HEK293 (cell line): ENCODE results near the gene CPXM1.

Experiments
- CTCF ChIA-PET: fragments of 350-600 bp; formaldehyde crosslinking; extraction: SDS; loops from one replicate; lab custom pipeline; 2021; ENCODE audit warnings: antibody characterized with exemption; lab: Yijun Ruan, JAX
- POLR2A ChIA-PET: fragments of 300-600 bp; formaldehyde crosslinking; extraction: SDS; loops from one replicate; lab custom pipeline; 2020; ENCODE audit warnings: antibody characterized with exemption, inconsistent platforms; lab: Yijun Ruan, JAX
- H3K27ac ChIP-seq: fragments of 200-500 bp; sonication (Bioruptor generic); 2 replicates; pipeline ENCODE4 v1.5.1; 2014; ENCODE audit warnings: low read depth, low read length, control low read depth, inconsistent platforms; ENCODE audit errors: extremely low read depth
- H3K36me3 ChIP-seq, 2 experiments: fragments of 200-500 bp in 1 of 2; sonication (Bioruptor generic) in 1 of 2; 1 replicate in 1 of 2; 2 replicates in 1 of 2; pipeline ENCODE4 v1.5.1; 2014 to 2017; ENCODE audit warnings: inconsistent platforms in 2 of 2, low read length in 2 of 2; ENCODE audit not compliant: control insufficient read depth in 2 of 2, insufficient read depth in 1 of 2
- H3K4me1 ChIP-seq: fragments of 200-500 bp; sonication (Bioruptor generic); 2 replicates; pipeline ENCODE4 v1.5.1; 2014; ENCODE audit warnings: mild to moderate bottlenecking, low read length, inconsistent platforms; ENCODE audit not compliant: control insufficient read depth, insufficient read depth
- H3K4me3 ChIP-seq: 2 replicates; pipeline ENCODE4 v1.5.1; 2011; ENCODE audit warnings: low read depth, mild to moderate bottlenecking, control low read depth, low read length, moderate library complexity
- H3K9me3 ChIP-seq: fragments of 200-500 bp; sonication (Bioruptor generic); 2 replicates; pipeline ENCODE4 v1.5.1; 2014; ENCODE audit warnings: low read depth, low read length, inconsistent platforms; ENCODE audit not compliant: control insufficient read depth, insufficient read depth
- EGR2 ChIP-seq: fragments of 450-650 bp; formaldehyde crosslinking; IDR thresholded peaks from 2 replicates; pipeline ENCODE4 v1.5.1; 2016; ENCODE audit warnings: low read depth, missing biosample characterization, missing genetic modification characterization
- FEZF1 ChIP-seq: fragments of 450-650 bp; formaldehyde crosslinking; IDR thresholded peaks from 2 replicates; pipeline ENCODE4 v1.5.1; 2016; ENCODE audit warnings: missing biosample characterization, missing genetic modification characterization
- HOXC10 ChIP-seq: sonication (generic); formaldehyde crosslinking; IDR thresholded peaks from 2 replicates; pipeline ENCODE4 v1.8.1; 2023; ENCODE audit warnings: mild to moderate bottlenecking, missing genetic modification reagents
- KLF7 ChIP-seq: fragments of 450-650 bp; formaldehyde crosslinking; IDR thresholded peaks from 2 replicates; pipeline ENCODE4 v1.5.1; 2016; ENCODE audit warnings: missing biosample characterization, missing genetic modification characterization, borderline replicate concordance
- SP7 ChIP-seq: fragments of 450-650 bp; formaldehyde crosslinking; IDR thresholded peaks from 2 replicates; pipeline ENCODE4 v1.5.1; 2016; ENCODE audit warnings: missing biosample characterization, missing genetic modification characterization
- TRIM28 ChIP-seq: IDR thresholded peaks from 2 replicates; pipeline ENCODE4 v1.6.1; 2011; ENCODE audit warnings: low read length, control low read depth, borderline replicate concordance
- YY1 ChIP-seq: fragments of 450-650 bp; formaldehyde crosslinking; IDR thresholded peaks from 2 replicates; pipeline ENCODE4 v1.5.1; 2018; ENCODE audit warnings: missing biosample characterization, missing genetic modification characterization
- ZBTB49 ChIP-seq: fragments of 450-650 bp; formaldehyde crosslinking; IDR thresholded peaks from 2 replicates; pipeline ENCODE4 v1.5.1; 2016; ENCODE audit warnings: missing biosample characterization, missing genetic modification characterization, low read depth
- ZFP69B ChIP-seq: fragments of 450-650 bp; formaldehyde crosslinking; IDR thresholded peaks from 2 replicates; pipeline ENCODE4 v1.5.1; 2016; ENCODE audit warnings: missing biosample characterization, missing genetic modification characterization
- ZNF114 ChIP-seq: fragments of 450-650 bp; formaldehyde crosslinking; IDR thresholded peaks from 2 replicates; pipeline ENCODE4 v1.5.0; 2017; ENCODE audit warnings: missing biosample characterization, missing genetic modification characterization
- ZNF280C ChIP-seq: fragments of 450-650 bp; formaldehyde crosslinking; IDR thresholded peaks from 2 replicates; pipeline ENCODE4 v1.5.1; 2016; ENCODE audit warnings: missing biosample characterization, missing genetic modification characterization
- ZNF292 ChIP-seq: fragments of 450-650 bp; formaldehyde crosslinking; IDR thresholded peaks from 2 replicates; pipeline ENCODE4 v1.5.1; 2016; ENCODE audit warnings: low read depth, missing biosample characterization, missing genetic modification characterization, borderline replicate concordance
- ZNF311 ChIP-seq: fragments of 450-650 bp; formaldehyde crosslinking; IDR thresholded peaks from 2 replicates; pipeline ENCODE4 v1.5.1; 2017; ENCODE audit warnings: missing biosample characterization, missing genetic modification characterization, borderline replicate concordance
- ZNF398 ChIP-seq: fragments of 450-650 bp; formaldehyde crosslinking; IDR thresholded peaks from 2 replicates; pipeline ENCODE4 v1.5.1; 2017; ENCODE audit warnings: missing biosample characterization, missing genetic modification characterization
- ZNF548 ChIP-seq: fragments of 450-650 bp; formaldehyde crosslinking; IDR thresholded peaks from 2 replicates; pipeline ENCODE4 v1.5.1; 2016; ENCODE audit warnings: missing biosample characterization, missing genetic modification characterization
- ZNF664 ChIP-seq: fragments of 450-650 bp; formaldehyde crosslinking; IDR thresholded peaks from 2 replicates; pipeline ENCODE4 v1.5.1; 2016; ENCODE audit warnings: missing biosample characterization, missing genetic modification characterization
- ZNF670 ChIP-seq: fragments of 450-650 bp; formaldehyde crosslinking; IDR thresholded peaks from 2 replicates; pipeline ENCODE4 v1.5.1; 2016; ENCODE audit warnings: missing biosample characterization, missing genetic modification characterization, low read depth
- ZNF701 ChIP-seq: fragments of 450-650 bp; formaldehyde crosslinking; IDR thresholded peaks from 2 replicates; pipeline ENCODE4 v1.5.1; 2016; ENCODE audit warnings: missing biosample characterization, missing genetic modification characterization
- ZNF704 ChIP-seq: fragments of 450-650 bp; formaldehyde crosslinking; IDR thresholded peaks from 2 replicates; pipeline ENCODE4 v1.5.1; 2016; ENCODE audit warnings: missing biosample characterization, missing genetic modification characterization
- ZNF768 ChIP-seq: fragments of 450-650 bp; formaldehyde crosslinking; IDR thresholded peaks from 2 replicates; pipeline ENCODE4 v1.5.1; 2018; ENCODE audit warnings: missing biosample characterization, mild to moderate bottlenecking, missing genetic modification characterization
- ZNF776 ChIP-seq: fragments of 450-650 bp; formaldehyde crosslinking; IDR thresholded peaks from 2 replicates; pipeline ENCODE4 v1.5.0; 2017; ENCODE audit warnings: missing biosample characterization, missing genetic modification characterization, borderline replicate concordance
- ZNF791 ChIP-seq: fragments of 450-650 bp; formaldehyde crosslinking; IDR thresholded peaks from 2 replicates; pipeline ENCODE4 v1.5.1; 2016; ENCODE audit warnings: missing biosample characterization, missing genetic modification characterization
- TF ChIP-seq, protein P1 (sequence below): fragments of 450-650 bp; formaldehyde crosslinking; conservative IDR thresholded peaks from 2 replicates; pipeline ENCODE4 v1.5.1; 2016; ENCODE audit warnings: low read depth, missing biosample characterization, missing genetic modification characterization

CPXM1 gene

GRCh38 chr20:2800521-2801285 lies at the start of gene CPXM1:
CPXM1 (minus strand) TSS chr20:2800627; CDS start chr20:2800572, 55 bp downstream.
- H3K27ac ChIP-seq: no peak within 1 kb of the TSS
- no peaks in the 10 kb centered on the region for H3K9me3 ChIP-seq
- ChIA-PET CTCF (interaction anchor here (0.6 to 1.5 kb wide), 4 partner anchors 17 to 64 kb away, joined by 3 to 4 read pairs (median 4); no protein-coding TSS in a partner anchor), POLR2A (interaction anchor here (1.3 kb wide), 1 partner anchor 10 kb away, joined by 3 read pairs; no protein-coding TSS in a partner anchor)
- no peak for TF ChIP-seq ZNF776
- no peak for TF ChIP-seq ZNF114 (tag by site-specific recombination)
- TF ChIP-seq FEZF1 (tag by site-specific recombination): no peak
- no peak for TF ChIP-seq HOXC10 (CRISPR knock-in tag)
- no peak for TF ChIP-seq KLF7 (tag by site-specific recombination)
- H3K4me3 ChIP-seq: peak within 1 kb of the TSS; percentile 24
- H3K4me1 ChIP-seq: 0 out of 2 replicates have a peak, but pooled peaks cover 3% of the 10 kb centered on the region
- peaks cover 0 to 17% of the 10 kb centered on the region in 2 experiments; a peak in 1 of 3 replicates for H3K36me3 ChIP-seq

- ChIA-PET CTCF (interaction anchor here (0.6 to 12.0 kb wide), 5 partner anchors 93 to 164 kb away, joined by 3 to 159 read pairs (median 3); no protein-coding TSS in a partner anchor), POLR2A (no interaction called here)
- Histone ChIP-seq H3K27ac (no peak overlapping the region), H3K36me3 (peaks cover 0 to 6% of the 10 kb centered on the region in 2 experiments; a peak in 2 of 3 replicates), H3K9me3 (no peaks in the 10 kb centered on the region), H3K4me1 (no peaks in the 10 kb centered on the region), H3K4me3 (no peak overlapping the region)
- TF ChIP-seq ZNF311: no peak
- no peak for TF ChIP-seq ZFP69B (tag by site-specific recombination)
- no peak for TF ChIP-seq ZNF664 (tag by site-specific recombination)
- no peak for TF ChIP-seq EGR2 (tag by site-specific recombination)
- no peak for TF ChIP-seq ZNF704
- TF ChIP-seq ZNF398 (tag by site-specific recombination): no peak
- TF ChIP-seq, protein P1, sequence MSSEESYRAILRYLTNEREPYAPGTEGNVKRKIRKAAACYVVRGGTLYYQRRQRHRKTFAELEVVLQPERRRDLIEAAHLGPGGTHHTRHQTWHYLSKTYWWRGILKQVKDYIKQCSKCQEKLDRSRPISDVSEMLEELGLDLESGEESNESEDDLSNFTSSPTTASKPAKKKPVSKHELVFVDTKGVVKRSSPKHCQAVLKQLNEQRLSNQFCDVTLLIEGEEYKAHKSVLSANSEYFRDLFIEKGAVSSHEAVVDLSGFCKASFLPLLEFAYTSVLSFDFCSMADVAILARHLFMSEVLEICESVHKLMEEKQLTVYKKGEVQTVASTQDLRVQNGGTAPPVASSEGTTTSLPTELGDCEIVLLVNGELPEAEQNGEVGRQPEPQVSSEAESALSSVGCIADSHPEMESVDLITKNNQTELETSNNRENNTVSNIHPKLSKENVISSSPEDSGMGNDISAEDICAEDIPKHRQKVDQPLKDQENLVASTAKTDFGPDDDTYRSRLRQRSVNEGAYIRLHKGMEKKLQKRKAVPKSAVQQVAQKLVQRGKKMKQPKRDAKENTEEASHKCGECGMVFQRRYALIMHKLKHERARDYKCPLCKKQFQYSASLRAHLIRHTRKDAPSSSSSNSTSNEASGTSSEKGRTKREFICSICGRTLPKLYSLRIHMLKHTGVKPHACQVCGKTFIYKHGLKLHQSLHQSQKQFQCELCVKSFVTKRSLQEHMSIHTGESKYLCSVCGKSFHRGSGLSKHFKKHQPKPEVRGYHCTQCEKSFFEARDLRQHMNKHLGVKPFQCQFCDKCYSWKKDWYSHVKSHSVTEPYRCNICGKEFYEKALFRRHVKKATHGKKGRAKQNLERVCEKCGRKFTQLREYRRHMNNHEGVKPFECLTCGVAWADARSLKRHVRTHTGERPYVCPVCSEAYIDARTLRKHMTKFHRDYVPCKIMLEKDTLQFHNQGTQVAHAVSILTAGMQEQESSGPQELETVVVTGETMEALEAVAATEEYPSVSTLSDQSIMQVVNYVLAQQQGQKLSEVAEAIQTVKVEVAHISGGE (tag by site-specific recombination): no peak
- TF ChIP-seq SP7 (tag by site-specific recombination): no peak
- no peak for TF ChIP-seq ZNF292 (tag by site-specific recombination)
- TF ChIP-seq ZNF548 (tag by site-specific recombination): no peak
- TF ChIP-seq YY1 (tag by site-specific recombination): no peak
- TF ChIP-seq ZNF768 (tag by site-specific recombination): no peak
- TF ChIP-seq ZNF280C (tag by site-specific recombination): no peak
- no peak for TF ChIP-seq ZNF701
- TF ChIP-seq ZBTB49 (tag by site-specific recombination): no peak
- TF ChIP-seq TRIM28: no peak
- no peak for TF ChIP-seq ZNF791 (tag by site-specific recombination)
- no peak for TF ChIP-seq ZNF670 (tag by site-specific recombination)
These were observed 49.1 kb upstream of the CPXM1 start for GRCh38 chr20:2849529-2849928.
